HG03439 (cell line): ENCODE results near the gene TMEM54.

Experiments used
- ATAC-seq: cut with Tn5 transposase; IDR thresholded peaks from one replicate; pipeline ENCODE4 v1.9.1; 2021; ENCODE audit warnings: mild to moderate bottlenecking, moderate library complexity; ENCODE audit not compliant: unreplicated experiment

Gene TMEM54

GRCh38 chr1:32881871-32882850 is 19.0 kb downstream of the TMEM54 start:
- no peak for ATAC-seq

DNA sequence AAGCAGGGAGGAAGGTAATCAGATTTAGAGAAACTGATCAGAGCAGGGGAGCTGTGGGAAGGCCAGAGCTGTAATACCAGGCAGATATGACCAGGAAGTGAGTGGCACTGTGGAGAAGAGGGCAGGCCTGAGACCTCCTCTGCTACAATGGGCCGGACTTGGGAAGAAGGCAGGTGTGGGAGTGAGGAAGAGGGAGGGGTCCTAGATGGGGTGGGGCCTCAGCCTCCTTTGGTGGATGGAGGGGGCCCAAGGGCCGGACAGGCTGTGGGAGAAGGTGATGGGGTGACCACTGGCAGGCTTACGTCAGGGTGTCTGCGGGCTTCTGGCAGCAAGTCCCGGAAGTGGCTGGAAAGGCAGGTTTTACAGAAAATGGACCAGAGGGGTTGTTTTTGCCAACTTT is 19.9 kb downstream of the TMEM54 start:
- ATAC-seq: no peak

- no peak for ATAC-seq
These were observed 22.6 kb downstream of the TMEM54 start for GRCh38 chr1:32878637-32879041.

GRCh38 chr1:32878183-32878582 is 23.0 kb downstream of the TMEM54 start:
- ATAC-seq: no peak

GRCh38 chr1:32877211-32878110 is 23.7 kb downstream of the TMEM54 start:
- ATAC-seq: no peak

- no peak for ATAC-seq
These were observed 24.6 kb downstream of the TMEM54 start for GRCh38 chr1:32876341-32877210.

- no peak for ATAC-seq
These were observed 26.1 kb downstream of the TMEM54 start for GRCh38 chr1:32874860-32875752.

- no peak for ATAC-seq
These were observed 27.7 kb downstream of the TMEM54 start for GRCh38 chr1:32873484-32873883.

GRCh38 chr1:32872192-32872460 is 29.1 kb downstream of the TMEM54 start:
- no peak for ATAC-seq

DNA sequence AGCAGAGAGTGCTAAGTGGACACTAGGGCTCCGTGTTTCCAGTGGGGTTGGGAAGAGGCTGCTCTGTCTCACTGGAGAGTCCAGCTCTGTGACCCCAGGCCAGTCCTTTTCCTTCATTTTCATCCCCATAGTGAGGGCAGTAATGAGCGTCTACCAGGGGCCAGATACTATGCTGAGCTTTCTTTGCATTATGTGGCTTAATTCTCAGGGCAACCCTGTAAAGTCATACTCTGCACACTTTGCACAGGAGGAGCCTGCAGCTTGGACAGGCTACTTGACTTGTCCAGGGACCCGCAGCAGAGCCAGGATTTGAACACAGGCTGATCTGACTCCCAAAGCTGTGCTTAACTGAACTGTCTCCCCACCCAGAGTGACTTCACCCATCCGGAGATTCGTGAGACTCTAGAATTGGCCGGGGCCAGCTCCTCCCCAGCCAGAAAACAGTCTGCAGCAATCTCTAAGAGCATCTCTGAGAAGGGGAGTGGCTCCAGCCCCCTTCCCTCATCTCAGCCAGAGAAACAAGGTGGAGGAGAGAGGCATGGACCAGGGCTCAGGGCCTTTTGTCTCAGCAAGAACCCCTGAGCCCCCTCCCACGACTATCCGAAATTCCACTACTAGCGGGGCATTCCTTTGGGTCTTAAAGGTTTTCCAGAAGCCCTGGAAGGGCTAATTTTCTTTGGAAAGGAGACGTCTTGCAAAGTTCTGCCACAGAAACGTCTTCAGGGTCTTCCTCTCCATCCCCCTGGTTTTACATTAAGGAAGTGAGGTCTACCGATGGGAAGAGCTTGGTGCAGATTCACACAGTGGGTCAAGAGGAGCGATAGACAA is 29.6 kb downstream of the TMEM54 start:
- no peak for ATAC-seq

DNA sequence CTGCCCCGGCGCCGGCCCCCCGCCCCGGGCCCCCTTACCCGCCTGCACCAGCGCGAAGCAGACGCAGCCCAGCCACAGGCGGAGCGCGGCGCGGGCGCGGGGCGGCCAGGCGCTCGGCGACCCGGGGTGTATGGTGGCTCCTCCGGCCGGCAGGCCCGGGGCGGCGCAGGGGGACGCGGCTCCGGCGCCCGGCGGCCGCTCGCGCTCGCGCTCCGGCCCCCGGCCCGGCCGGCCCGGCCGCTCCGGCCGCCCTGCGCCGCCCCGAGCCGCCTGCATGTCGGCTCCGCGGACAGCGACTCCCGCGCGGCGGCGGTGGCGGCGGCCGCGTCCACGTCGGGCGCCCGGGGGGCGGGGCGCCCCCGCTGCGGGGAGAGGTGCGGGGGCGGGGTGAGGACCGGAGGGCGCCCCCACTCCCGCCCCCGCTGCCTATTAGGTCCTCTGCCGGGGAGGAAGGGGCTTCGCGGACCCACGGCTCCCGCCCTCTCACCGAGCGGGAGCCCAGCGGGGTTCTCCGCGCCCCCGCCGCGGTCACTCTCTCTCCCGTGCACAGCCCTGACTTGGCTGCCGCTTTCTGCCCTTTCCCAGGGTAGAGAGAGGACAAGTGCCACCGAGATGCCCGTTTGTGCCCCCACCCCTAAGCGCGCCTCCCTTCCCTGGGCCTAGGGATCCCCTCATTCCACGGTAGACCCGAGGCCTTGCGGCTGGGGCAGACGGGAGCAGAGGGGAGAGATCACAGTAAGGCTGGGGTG is 30.4 kb downstream of the TMEM54 start, which contains the start of gene FNDC5:
Gene FNDC5 (minus strand): TSS at position 298 of the 749 bp plus-strand sequence.
- no peak for ATAC-seq

- no peak for ATAC-seq
These were observed 31.1 kb downstream of the TMEM54 start for GRCh38 chr1:32869923-32870614.

DNA sequence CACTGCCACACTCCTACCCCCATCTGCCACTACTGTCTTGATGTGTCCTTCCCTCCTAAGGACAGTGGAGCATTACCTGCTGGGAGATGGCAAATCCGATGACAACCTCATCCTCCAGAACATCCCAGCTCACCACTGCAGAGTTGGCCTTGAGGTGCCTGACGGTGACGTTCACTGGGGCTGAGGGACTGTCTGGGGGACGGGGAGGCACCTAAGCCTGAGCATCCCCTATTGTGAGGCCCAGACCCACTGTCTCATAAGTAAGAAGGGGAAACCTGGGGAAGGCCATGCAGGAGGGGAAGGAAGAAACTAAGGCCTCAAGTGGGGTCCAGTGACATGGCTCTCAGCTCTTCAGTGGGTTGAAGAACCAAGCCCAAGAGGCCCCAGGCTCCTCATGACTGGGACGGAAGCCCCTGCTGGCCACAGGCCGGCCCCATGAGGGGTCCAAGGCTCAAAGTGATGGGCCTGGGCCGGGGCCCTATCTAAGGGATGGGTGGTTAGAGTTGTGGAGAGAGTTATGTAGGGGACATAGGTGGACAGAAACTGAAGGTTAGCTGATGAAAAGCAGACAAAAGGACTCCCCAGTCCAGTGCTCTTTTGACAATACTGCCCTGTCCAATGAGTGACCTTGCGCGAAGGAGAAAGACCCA is 32.3 kb downstream of the TMEM54 start:
- ATAC-seq: no peak

DNA sequence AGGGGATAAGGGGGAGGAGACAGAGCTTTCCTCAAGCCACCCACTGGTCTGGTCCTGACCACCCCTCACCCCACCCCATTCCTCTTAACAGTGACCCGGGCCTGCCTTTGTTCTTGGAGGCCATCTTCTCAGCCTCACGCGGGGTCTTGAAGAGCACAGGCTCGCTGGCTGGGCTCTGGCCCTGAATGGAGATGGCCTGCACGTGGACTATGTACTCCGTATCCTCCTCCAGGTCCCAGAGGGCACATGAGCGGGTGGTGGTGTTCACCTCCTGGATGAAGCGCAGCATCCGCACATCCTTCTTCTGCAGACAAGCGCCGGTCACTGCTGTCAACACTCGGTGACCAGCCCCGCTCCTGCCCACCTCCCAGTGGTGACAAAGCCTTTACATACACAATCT is 33.1 kb downstream of the TMEM54 start:
- ATAC-seq: no peak

GRCh38 chr1:32867671-32868070 is 33.5 kb downstream of the TMEM54 start:
- no peak for ATAC-seq

DNA sequence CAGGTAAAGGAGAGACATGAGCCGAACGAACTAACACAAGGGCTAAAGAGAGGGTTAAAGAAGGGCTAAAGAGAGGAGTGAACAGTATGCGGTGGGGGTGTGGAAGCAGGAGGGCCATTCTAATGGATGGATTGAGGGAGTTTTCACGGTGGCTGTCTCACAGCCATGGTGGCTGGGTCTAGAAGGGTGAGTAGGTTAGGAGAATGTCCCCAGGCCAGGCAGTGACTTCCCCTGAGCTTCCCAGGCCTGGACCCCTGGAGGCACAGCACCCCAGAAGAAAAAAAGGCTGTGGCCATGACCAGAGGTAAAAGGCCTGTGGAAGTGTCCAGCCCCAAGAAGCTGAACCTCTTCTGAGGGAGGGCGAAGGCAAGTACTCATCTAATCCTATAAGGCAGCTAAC is 34.0 kb downstream of the TMEM54 start:
- no peak for ATAC-seq
